SH-SY5Y (cell line): ENCODE results near the gene POLN.

ENCODE experiments used
- GATA2 ChIP-seq: IDR thresholded peaks from 2 replicates; pipeline ENCODE4 v1.6.1; 2011; ENCODE audit warnings: mild to moderate bottlenecking, low read depth, low read length
- GATA3 ChIP-seq: IDR thresholded peaks from 2 replicates; pipeline ENCODE4 v1.6.1; 2011; ENCODE audit warnings: low read depth, mild to moderate bottlenecking, low read length, moderate library complexity

GRCh38 chr4:2036866-2037265 lies 205.1 kb downstream of the POLN start:
- TF ChIP-seq GATA3, result no peak
- no peak for TF ChIP-seq GATA2
